HCT116 (cell line): ENCODE measurements around the gene ABCB8. TPM values are rescaled to one million over a fixed set of nuclear protein-coding genes. Genes with fewer than 3 reads are reported as not detected.
A peak's percentile ranks its signal among the peaks of the same experiment; 100 is the strongest.

Experiments used
- ATAC-seq: fragments of 200-7000 bp; cut with Tn5 transposase; 2 replicates; pipeline ENCODE4 v1.9.1; 2020; ENCODE audit warnings: mild to moderate bottlenecking, moderate library complexity
- BruUV-seq: library from RNA; stranded (reverse); fragments of 400-500 nt; replicated peaks from 2 replicates; lab custom pipeline; 2021; lab: Mats Ljungman, UMichigan
- CTCF ChIA-PET: fragments of 300-600 bp; sonication (Branson Sonifier 250); formaldehyde crosslinking; loops from one replicate; lab custom pipeline; 2021; ENCODE audit warnings: antibody characterized with exemption; lab: Charles Lee
- POLR2A ChIA-PET: fragments of 300-600, 350-600 bp; sonication (Branson Sonifier 250); formaldehyde crosslinking; loops from one replicate; lab custom pipeline; 2021; ENCODE audit warnings: antibody characterized with exemption; lab: Charles Lee
- RAD21 ChIA-PET, 2 experiments: fragments of 300-600 bp; sonication (Branson Sonifier 250); formaldehyde crosslinking; loops; one replicate each; lab custom pipeline; 2023; ENCODE audit warnings: low total read pairs in 2 of 2; ENCODE audit not compliant: uncharacterized antibody in 2 of 2, unreplicated experiment in 2 of 2, low non-redundant PET in 1 of 2; lab: Charles Lee
- DNase-seq: peaks from one replicate; pipeline ENCODE4 v3.0.0-alpha.2; 2010; ENCODE audit warnings: low read depth, low spot score
- H2AFZ ChIP-seq: fragments of 200-600 bp; shearing (Covaris generic), sonication (generic); 2 replicates; pipeline ENCODE4 v1.6.1; 2017; ENCODE audit warnings: low read depth, mixed run types, mixed read lengths, antibody characterized with exemption, low read length; ENCODE audit not compliant: poor library complexity, severe bottlenecking
- H3K27ac ChIP-seq: 2 replicates; pipeline ENCODE4 v1.5.1; 2012; ENCODE audit warnings: low read depth, low read length
- H3K27me3 ChIP-seq: fragments of 200-600 bp; sonication (generic); 2 replicates; pipeline ENCODE4 v1.6.1; 2016; ENCODE audit warnings: mixed run types, low read length, mixed read lengths; ENCODE audit not compliant: insufficient read depth
- H3K36me3 ChIP-seq, 2 experiments: fragments of 200-500 bp in 1 of 2; fragments of 200-600 bp in 1 of 2; sonication (Bioruptor generic) in 1 of 2; sonication (generic) in 1 of 2; 2 replicates each; pipeline versions ENCODE4 v1.5.1 to v1.6.1; 2014 to 2016; ENCODE audit warnings: low read length in 2 of 2, inconsistent platforms in 1 of 2, mixed read lengths in 1 of 2, mixed run types in 1 of 2; ENCODE audit not compliant: insufficient read depth in 2 of 2, control insufficient read depth in 1 of 2
- H3K4me1 ChIP-seq, 2 experiments: fragments of 200-600 bp in 1 of 2; sonication (generic) in 1 of 2; 2 replicates each; pipeline versions ENCODE4 v1.5.1 to v1.6.1; 2012 to 2017; ENCODE audit warnings: low read length in 2 of 2, inconsistent platforms in 1 of 2, mild to moderate bottlenecking in 1 of 2, mixed read lengths in 1 of 2, mixed run types in 1 of 2, moderate library complexity in 1 of 2; ENCODE audit not compliant: insufficient read depth in 2 of 2, control insufficient read depth in 1 of 2
- H3K4me2 ChIP-seq: fragments of 200-600 bp; sonication (generic); 2 replicates; pipeline ENCODE4 v1.6.1; 2017; ENCODE audit warnings: mixed run types, low read length, mixed read lengths
- H3K4me3 ChIP-seq, 2 experiments: fragments of 200-600 bp in 1 of 2; sonication (generic) in 1 of 2; replicated peaks in 1 of 2; 2 replicates each; pipeline ENCODE4 v1.5.1; 2011 to 2016; ENCODE audit warnings: low read length in 2 of 2, control low read depth in 1 of 2, low read depth in 1 of 2, mild to moderate bottlenecking in 1 of 2, mixed read lengths in 1 of 2, mixed run types in 1 of 2
- H3K79me2 ChIP-seq: fragments of 200-600 bp; sonication (generic); 2 replicates; pipeline ENCODE4 v1.6.1; 2017; ENCODE audit warnings: mild to moderate bottlenecking, mixed run types, low read length, moderate library complexity, mixed read lengths; ENCODE audit not compliant: insufficient read depth
- H3K9ac ChIP-seq: fragments of 200-600 bp; sonication (generic); 2 replicates; pipeline ENCODE4 v1.6.1; 2016; ENCODE audit warnings: low read length, mixed read lengths
- H3K9me2 ChIP-seq: fragments of 200-600 bp; sonication (generic), shearing (Covaris generic); 2 replicates; pipeline ENCODE4 v1.6.1; 2017; ENCODE audit warnings: mixed run types, mild to moderate bottlenecking, moderate library complexity; ENCODE audit not compliant: insufficient read depth
- H3K9me3 ChIP-seq, 2 experiments: fragments of 200-500 bp in 1 of 2; fragments of 200-600 bp in 1 of 2; sonication (Bioruptor generic) in 1 of 2; sonication (generic) in 1 of 2; 2 replicates each; pipeline ENCODE4 v1.6.1; 2014 to 2017; ENCODE audit warnings: low read length in 2 of 2, mixed read lengths in 2 of 2, inconsistent platforms in 1 of 2, low read depth in 1 of 2, mild to moderate bottlenecking in 1 of 2, mixed run types in 1 of 2, moderate library complexity in 1 of 2; ENCODE audit not compliant: control insufficient read depth in 1 of 2, insufficient read depth in 1 of 2
- H4K20me1 ChIP-seq: fragments of 200-600 bp; sonication (generic), shearing (Covaris generic); 2 replicates; pipeline ENCODE4 v1.6.1; 2017; ENCODE audit warnings: mixed run types, mild to moderate bottlenecking, moderate library complexity; ENCODE audit not compliant: insufficient read depth
- EGR1 ChIP-seq: IDR thresholded peaks from 2 replicates; pipeline ENCODE4 v1.6.1; 2012; ENCODE audit warnings: low read depth
- FOSL1 ChIP-seq: IDR thresholded peaks from 2 replicates; pipeline ENCODE4 v1.6.1; 2012; ENCODE audit warnings: low read depth
- JUND ChIP-seq: IDR thresholded peaks from 2 replicates; pipeline ENCODE4 v1.6.1; 2012
- POLR2AphosphoS5 ChIP-seq: IDR thresholded peaks from 2 replicates; pipeline ENCODE4 v1.6.1; 2011; ENCODE audit warnings: mild to moderate bottlenecking, low read depth, low read length, moderate library complexity
- SP1 ChIP-seq: IDR thresholded peaks from 2 replicates; pipeline ENCODE4 v1.6.1; 2012; ENCODE audit warnings: low read depth
- ZFX ChIP-seq: fragments of 450-650 bp; IDR thresholded peaks from 2 replicates; pipeline ENCODE4 v1.6.1; 2017
- intact Hi-C: fragments of 100-400 bp; cut with micrococcal nuclease; formaldehyde crosslinking; loops from 2 replicates; pipeline ENCODE4 v1.10.0; 2022
- total RNA-seq: library from RNA; stranded (reverse); gene quantifications from one replicate; pipeline ENCODE4 v1.2.1, GENCODE V29; 2021; ENCODE audit not compliant: unreplicated experiment
- TF ChIP-seq, protein P1 (sequence below), 3 experiments: fragments of 200-600 bp in 1 of 3; sonication (generic) in 1 of 3; IDR thresholded peaks in 2 of 3; conservative IDR thresholded peaks in 1 of 3; 2 replicates each; pipeline ENCODE4 v1.5.1; 2012 to 2017; ENCODE audit warnings: low read depth in 2 of 3, low read length in 2 of 3, antibody characterized with exemption in 1 of 3, borderline replicate concordance in 1 of 3, control low read depth in 1 of 3, mild to moderate bottlenecking in 1 of 3, mixed read lengths in 1 of 3, mixed run types in 1 of 3, moderate library complexity in 1 of 3; ENCODE audit not compliant: insufficient read depth in 1 of 3

Gene ABCB8
- total RNA-seq, 1 experiment from 2014 or later: 55.2 TPM

DNA sequence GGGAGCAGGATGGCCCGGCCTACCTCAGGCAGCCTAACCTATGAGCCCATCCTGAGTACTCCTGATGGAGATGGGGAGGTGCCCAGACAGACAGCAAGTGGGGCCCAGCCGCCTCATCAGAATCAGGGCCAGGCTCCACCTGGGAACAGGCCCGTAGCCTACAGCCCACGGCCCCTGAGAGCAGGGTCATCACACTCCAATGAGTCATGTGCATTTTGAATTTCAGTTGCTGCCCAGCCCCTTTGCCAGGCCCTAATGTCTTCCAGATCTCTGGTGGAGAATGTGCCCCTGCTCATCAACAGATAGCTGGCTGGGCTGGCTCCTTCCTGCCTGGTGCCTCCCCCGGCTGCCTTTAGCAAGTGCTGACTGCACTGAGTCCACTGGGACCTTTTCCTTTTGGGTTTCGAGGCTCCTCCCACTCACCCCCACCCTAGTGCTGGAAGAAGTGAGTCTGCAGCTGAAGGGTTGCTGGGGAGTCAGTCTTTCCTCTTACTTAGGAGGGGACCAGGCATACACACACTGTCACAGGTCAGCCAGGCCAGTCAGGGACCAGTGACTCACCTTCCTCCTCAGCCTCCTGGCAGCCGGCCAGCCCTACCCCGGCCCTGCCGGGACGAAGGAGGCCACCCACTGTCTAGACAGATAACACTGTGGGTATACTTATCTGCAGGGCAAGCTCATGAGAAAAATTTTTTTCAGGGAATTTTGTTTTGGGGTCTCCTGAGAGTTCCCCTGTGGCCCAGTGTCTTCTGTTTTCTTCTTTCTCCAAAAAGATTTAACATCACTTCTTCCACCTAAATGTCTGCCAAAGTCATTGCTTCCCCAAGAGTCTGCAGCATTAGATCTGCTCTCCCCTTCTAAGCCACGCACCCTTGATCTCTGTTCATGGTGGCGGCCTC lies 10.9 kb downstream of the ABCB8 start:
- peak; percentile 90 for TF ChIP-seq JUND
- no peak for TF ChIP-seq ZFX
- peak; percentile 78; the same call in 1 of the 2 replicates for TF ChIP-seq SP1
- TF ChIP-seq EGR1: peak; percentile 69
- TF ChIP-seq FOSL1: peak; percentile 89
- TF ChIP-seq POLR2AphosphoS5: peak; percentile 55
- TF ChIP-seq, protein P1, sequence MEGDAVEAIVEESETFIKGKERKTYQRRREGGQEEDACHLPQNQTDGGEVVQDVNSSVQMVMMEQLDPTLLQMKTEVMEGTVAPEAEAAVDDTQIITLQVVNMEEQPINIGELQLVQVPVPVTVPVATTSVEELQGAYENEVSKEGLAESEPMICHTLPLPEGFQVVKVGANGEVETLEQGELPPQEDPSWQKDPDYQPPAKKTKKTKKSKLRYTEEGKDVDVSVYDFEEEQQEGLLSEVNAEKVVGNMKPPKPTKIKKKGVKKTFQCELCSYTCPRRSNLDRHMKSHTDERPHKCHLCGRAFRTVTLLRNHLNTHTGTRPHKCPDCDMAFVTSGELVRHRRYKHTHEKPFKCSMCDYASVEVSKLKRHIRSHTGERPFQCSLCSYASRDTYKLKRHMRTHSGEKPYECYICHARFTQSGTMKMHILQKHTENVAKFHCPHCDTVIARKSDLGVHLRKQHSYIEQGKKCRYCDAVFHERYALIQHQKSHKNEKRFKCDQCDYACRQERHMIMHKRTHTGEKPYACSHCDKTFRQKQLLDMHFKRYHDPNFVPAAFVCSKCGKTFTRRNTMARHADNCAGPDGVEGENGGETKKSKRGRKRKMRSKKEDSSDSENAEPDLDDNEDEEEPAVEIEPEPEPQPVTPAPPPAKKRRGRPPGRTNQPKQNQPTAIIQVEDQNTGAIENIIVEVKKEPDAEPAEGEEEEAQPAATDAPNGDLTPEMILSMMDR (IDR thresholded peaks at IDR 0.05 in 2 of 3, conservative IDR thresholded peaks at IDR 0.05 in 1 of 3; ENCODE audit: borderline replicate concordance in 1 of 3, insufficient read depth in 1 of 3, low read depth in 2 of 3, low read length in 2 of 3): no peak
- DNase-seq (no peak), ATAC-seq (peak; percentile 82)
- no peaks in the 10 kb centered on the region for H3K9me2 ChIP-seq
- H2AFZ ChIP-seq: no peak overlapping the region
- no peaks in the 10 kb centered on the region for H3K9me3 ChIP-seq
- H3K27me3 ChIP-seq: no peaks in the 10 kb centered on the region
- ChIA-PET POLR2A (interaction anchor here (0.6 to 2.3 kb wide), 2 partner anchors 11 to 22 kb away, joined by 3 to 11 read pairs; partner anchors contain the start of gene ABCB8), CTCF (no interaction called here), RAD21 (no interaction called here)
- H3K36me3 ChIP-seq: peaks cover 3 to 10% of the 10 kb centered on the region in 2 experiments; a peak in 2 of 4 replicates
- H4K20me1 ChIP-seq: no peaks in the 10 kb centered on the region
- intact Hi-C loops: no loop called here
- no TSS peak for BruUV-seq
- peak overlapping the region; percentile 56 for H3K4me2 ChIP-seq
- peak overlapping the region; percentile 29; the same call in 1 of the 2 replicates for H3K9ac ChIP-seq
- peaks cover 16 to 19% of the 10 kb centered on the region in 2 experiments for H3K4me1 ChIP-seq
- peak overlapping the region in 1 of 2 experiments; percentile 7; a peak in 2 of 4 replicates for H3K4me3 ChIP-seq
- peak overlapping the region; percentile 28 for H3K27ac ChIP-seq
- no peaks in the 10 kb centered on the region for H3K79me2 ChIP-seq
